HCT116 (cell line): ENCODE measurements around the gene ZFYVE27. TPM values are rescaled to one million over a fixed set of nuclear protein-coding genes. Genes with fewer than 3 reads are reported as not detected.

Source experiments
- ATAC-seq: fragments of 200-7000 bp; cut with Tn5 transposase; 2 replicates; pipeline ENCODE4 v1.9.1; 2020; ENCODE audit warnings: mild to moderate bottlenecking, moderate library complexity
- BruUV-seq: library from RNA; stranded (reverse); fragments of 400-500 nt; replicated peaks from 2 replicates; lab custom pipeline; 2021; lab: Mats Ljungman, UMichigan
- CTCF ChIA-PET: fragments of 300-600 bp; sonication (Branson Sonifier 250); formaldehyde crosslinking; loops from one replicate; lab custom pipeline; 2021; ENCODE audit warnings: antibody characterized with exemption; lab: Charles Lee
- POLR2A ChIA-PET: fragments of 300-600, 350-600 bp; sonication (Branson Sonifier 250); formaldehyde crosslinking; loops from one replicate; lab custom pipeline; 2021; ENCODE audit warnings: antibody characterized with exemption; lab: Charles Lee
- RAD21 ChIA-PET, 2 experiments: fragments of 300-600 bp; sonication (Branson Sonifier 250); formaldehyde crosslinking; loops; one replicate each; lab custom pipeline; 2023; ENCODE audit warnings: low total read pairs in 2 of 2; ENCODE audit not compliant: uncharacterized antibody in 2 of 2, unreplicated experiment in 2 of 2, low non-redundant PET in 1 of 2; lab: Charles Lee
- DNase-seq: peaks from one replicate; pipeline ENCODE4 v3.0.0-alpha.2; 2010; ENCODE audit warnings: low read depth, low spot score
- H2AFZ ChIP-seq: fragments of 200-600 bp; shearing (Covaris generic), sonication (generic); 2 replicates; pipeline ENCODE4 v1.6.1; 2017; ENCODE audit warnings: low read depth, mixed run types, mixed read lengths, antibody characterized with exemption, low read length; ENCODE audit not compliant: poor library complexity, severe bottlenecking
- H3K27ac ChIP-seq: 2 replicates; pipeline ENCODE4 v1.5.1; 2012; ENCODE audit warnings: low read depth, low read length
- H3K27me3 ChIP-seq: fragments of 200-600 bp; sonication (generic); 2 replicates; pipeline ENCODE4 v1.6.1; 2016; ENCODE audit warnings: mixed run types, low read length, mixed read lengths; ENCODE audit not compliant: insufficient read depth
- H3K36me3 ChIP-seq, 2 experiments: fragments of 200-500 bp in 1 of 2; fragments of 200-600 bp in 1 of 2; sonication (Bioruptor generic) in 1 of 2; sonication (generic) in 1 of 2; 2 replicates each; pipeline versions ENCODE4 v1.5.1 to v1.6.1; 2014 to 2016; ENCODE audit warnings: low read length in 2 of 2, inconsistent platforms in 1 of 2, mixed read lengths in 1 of 2, mixed run types in 1 of 2; ENCODE audit not compliant: insufficient read depth in 2 of 2, control insufficient read depth in 1 of 2
- H3K4me1 ChIP-seq, 2 experiments: fragments of 200-600 bp in 1 of 2; sonication (generic) in 1 of 2; 2 replicates each; pipeline versions ENCODE4 v1.5.1 to v1.6.1; 2012 to 2017; ENCODE audit warnings: low read length in 2 of 2, inconsistent platforms in 1 of 2, mild to moderate bottlenecking in 1 of 2, mixed read lengths in 1 of 2, mixed run types in 1 of 2, moderate library complexity in 1 of 2; ENCODE audit not compliant: insufficient read depth in 2 of 2, control insufficient read depth in 1 of 2
- H3K4me2 ChIP-seq: fragments of 200-600 bp; sonication (generic); 2 replicates; pipeline ENCODE4 v1.6.1; 2017; ENCODE audit warnings: mixed run types, low read length, mixed read lengths
- H3K4me3 ChIP-seq, 2 experiments: fragments of 200-600 bp in 1 of 2; sonication (generic) in 1 of 2; replicated peaks in 1 of 2; 2 replicates each; pipeline ENCODE4 v1.5.1; 2011 to 2016; ENCODE audit warnings: low read length in 2 of 2, control low read depth in 1 of 2, low read depth in 1 of 2, mild to moderate bottlenecking in 1 of 2, mixed read lengths in 1 of 2, mixed run types in 1 of 2
- H3K79me2 ChIP-seq: fragments of 200-600 bp; sonication (generic); 2 replicates; pipeline ENCODE4 v1.6.1; 2017; ENCODE audit warnings: mild to moderate bottlenecking, mixed run types, low read length, moderate library complexity, mixed read lengths; ENCODE audit not compliant: insufficient read depth
- H3K9ac ChIP-seq: fragments of 200-600 bp; sonication (generic); 2 replicates; pipeline ENCODE4 v1.6.1; 2016; ENCODE audit warnings: low read length, mixed read lengths
- H3K9me2 ChIP-seq: fragments of 200-600 bp; sonication (generic), shearing (Covaris generic); 2 replicates; pipeline ENCODE4 v1.6.1; 2017; ENCODE audit warnings: mixed run types, mild to moderate bottlenecking, moderate library complexity; ENCODE audit not compliant: insufficient read depth
- H3K9me3 ChIP-seq, 2 experiments: fragments of 200-500 bp in 1 of 2; fragments of 200-600 bp in 1 of 2; sonication (Bioruptor generic) in 1 of 2; sonication (generic) in 1 of 2; 2 replicates each; pipeline ENCODE4 v1.6.1; 2014 to 2017; ENCODE audit warnings: low read length in 2 of 2, mixed read lengths in 2 of 2, inconsistent platforms in 1 of 2, low read depth in 1 of 2, mild to moderate bottlenecking in 1 of 2, mixed run types in 1 of 2, moderate library complexity in 1 of 2; ENCODE audit not compliant: control insufficient read depth in 1 of 2, insufficient read depth in 1 of 2
- H4K20me1 ChIP-seq: fragments of 200-600 bp; sonication (generic), shearing (Covaris generic); 2 replicates; pipeline ENCODE4 v1.6.1; 2017; ENCODE audit warnings: mixed run types, mild to moderate bottlenecking, moderate library complexity; ENCODE audit not compliant: insufficient read depth
- ATF3 ChIP-seq: IDR thresholded peaks from 2 replicates; pipeline ENCODE4 v1.6.1; 2012
- CBX3 ChIP-seq: IDR thresholded peaks from 2 replicates; pipeline ENCODE4 v1.6.1; 2012; ENCODE audit warnings: low read depth
- CTCF ChIP-seq, 3 experiments: fragments of 200-600 bp in 1 of 3; sonication (generic) in 1 of 3; IDR thresholded peaks in 2 of 3; conservative IDR thresholded peaks in 1 of 3; 2 replicates each; pipeline ENCODE4 v1.5.1; 2012 to 2017; ENCODE audit warnings: low read depth in 2 of 3, low read length in 2 of 3, antibody characterized with exemption in 1 of 3, borderline replicate concordance in 1 of 3, control low read depth in 1 of 3, mild to moderate bottlenecking in 1 of 3, mixed read lengths in 1 of 3, mixed run types in 1 of 3, moderate library complexity in 1 of 3; ENCODE audit not compliant: insufficient read depth in 1 of 3
- EGR1 ChIP-seq: IDR thresholded peaks from 2 replicates; pipeline ENCODE4 v1.6.1; 2012; ENCODE audit warnings: low read depth
- ELF1 ChIP-seq: IDR thresholded peaks from 2 replicates; pipeline ENCODE4 v1.6.1; 2012; ENCODE audit warnings: low read depth, borderline replicate concordance
- EZH2 ChIP-seq: fragments of 200-600 bp; sonication (generic); IDR thresholded peaks from 2 replicates; pipeline ENCODE4 v1.6.1; 2017; ENCODE audit warnings: antibody characterized with exemption, mixed run types
- EZH2phosphoT487 ChIP-seq: fragments of 200-600 bp; IDR thresholded peaks from 2 replicates; pipeline ENCODE4 v1.6.1; 2018; ENCODE audit warnings: antibody characterized with exemption, borderline replicate concordance
- FOSL1 ChIP-seq: IDR thresholded peaks from 2 replicates; pipeline ENCODE4 v1.6.1; 2012; ENCODE audit warnings: low read depth
- JUND ChIP-seq: IDR thresholded peaks from 2 replicates; pipeline ENCODE4 v1.6.1; 2012
- POLR2A ChIP-seq: IDR thresholded peaks from 2 replicates; pipeline ENCODE4 v1.7.0; 2011; ENCODE audit warnings: borderline replicate concordance; ENCODE audit not compliant: insufficient read depth, insufficient read length; ENCODE audit errors: extremely low read depth
- POLR2AphosphoS5 ChIP-seq: IDR thresholded peaks from 2 replicates; pipeline ENCODE4 v1.6.1; 2011; ENCODE audit warnings: mild to moderate bottlenecking, low read depth, low read length, moderate library complexity
- RAD21 ChIP-seq: IDR thresholded peaks from 2 replicates; pipeline ENCODE4 v1.6.1; 2012; ENCODE audit warnings: low read depth, mild to moderate bottlenecking
- SP1 ChIP-seq: IDR thresholded peaks from 2 replicates; pipeline ENCODE4 v1.6.1; 2012; ENCODE audit warnings: low read depth
- SRF ChIP-seq: IDR thresholded peaks from 2 replicates; pipeline ENCODE4 v1.6.1; 2012; ENCODE audit warnings: low read depth
- TCF7L2 ChIP-seq: IDR thresholded peaks from 2 replicates; pipeline ENCODE4 v1.7.0; 2011; ENCODE audit warnings: borderline replicate concordance, inconsistent platforms; ENCODE audit not compliant: insufficient read depth, insufficient read length; ENCODE audit errors: extremely low read depth
- YY1 ChIP-seq: IDR thresholded peaks from 2 replicates; pipeline ENCODE4 v1.6.1; 2011; ENCODE audit warnings: low read length, low read depth, moderate library complexity, mild to moderate bottlenecking; ENCODE audit not compliant: insufficient replicate concordance; ENCODE audit errors: extremely low read depth
- ZFX ChIP-seq: fragments of 450-650 bp; IDR thresholded peaks from 2 replicates; pipeline ENCODE4 v1.6.1; 2017
- ZNF274 ChIP-seq: fragments of 200-500 bp; sonication (Bioruptor generic); IDR thresholded peaks from 2 replicates; pipeline ENCODE4 v1.6.1; 2014; ENCODE audit warnings: mild to moderate bottlenecking, low read depth, low read length, inconsistent platforms
- intact Hi-C: fragments of 100-400 bp; cut with micrococcal nuclease; formaldehyde crosslinking; loops from 2 replicates; pipeline ENCODE4 v1.10.0; 2022
- total RNA-seq: library from RNA; stranded (reverse); gene quantifications from one replicate; pipeline ENCODE4 v1.2.1, GENCODE V29; 2021; ENCODE audit not compliant: unreplicated experiment
- TF ChIP-seq, protein P1 (sequence below): IDR thresholded peaks from 2 replicates; pipeline ENCODE4 v1.6.1; 2011; ENCODE audit warnings: mild to moderate bottlenecking, low read length, moderate library complexity; ENCODE audit not compliant: insufficient replicate concordance; ENCODE audit errors: extremely low read depth

The ZFYVE27 gene
- total RNA-seq, 1 experiment from 2014 or later, result 28.4 TPM

GRCh38 chr10:97784200-97784810 lies 47.4 kb downstream of the ZFYVE27 start:
- ChIA-PET CTCF (no interaction called here), POLR2A (no interaction called here), RAD21 (no interaction called here)
- H3K79me2 ChIP-seq, result no peaks in the 10 kb centered on the region
- DNase-seq, result no peak
- no peaks in the 10 kb centered on the region for H3K27me3 ChIP-seq
- H4K20me1 ChIP-seq, result no peaks in the 10 kb centered on the region
- H3K9me2 ChIP-seq, result no peaks in the 10 kb centered on the region
- no peaks in the 10 kb centered on the region for H3K9me3 ChIP-seq
- H3K27ac ChIP-seq, result no peak overlapping the region
- H3K4me1 ChIP-seq, result no peaks in the 10 kb centered on the region
- TF ChIP-seq CTCF (IDR thresholded peaks at IDR 0.05 in 2 of 3, conservative IDR thresholded peaks at IDR 0.05 in 1 of 3; ENCODE audit: borderline replicate concordance in 1 of 3, insufficient read depth in 1 of 3, low read depth in 2 of 3, low read length in 2 of 3) (no peak), POLR2A (no peak), ZFX (no peak), EGR1 (no peak), FOSL1 (no peak), EZH2phosphoT487 (no peak), YY1 (no peak), POLR2AphosphoS5 (no peak), RAD21 (no peak), EZH2 (no peak), SP1 (no peak), ATF3 (no peak), TCF7L2 (no peak), SRF (no peak), ELF1 (no peak), CBX3 (no peak), JUND (no peak), ZNF274 (no peak)
- TF ChIP-seq, protein P1, sequence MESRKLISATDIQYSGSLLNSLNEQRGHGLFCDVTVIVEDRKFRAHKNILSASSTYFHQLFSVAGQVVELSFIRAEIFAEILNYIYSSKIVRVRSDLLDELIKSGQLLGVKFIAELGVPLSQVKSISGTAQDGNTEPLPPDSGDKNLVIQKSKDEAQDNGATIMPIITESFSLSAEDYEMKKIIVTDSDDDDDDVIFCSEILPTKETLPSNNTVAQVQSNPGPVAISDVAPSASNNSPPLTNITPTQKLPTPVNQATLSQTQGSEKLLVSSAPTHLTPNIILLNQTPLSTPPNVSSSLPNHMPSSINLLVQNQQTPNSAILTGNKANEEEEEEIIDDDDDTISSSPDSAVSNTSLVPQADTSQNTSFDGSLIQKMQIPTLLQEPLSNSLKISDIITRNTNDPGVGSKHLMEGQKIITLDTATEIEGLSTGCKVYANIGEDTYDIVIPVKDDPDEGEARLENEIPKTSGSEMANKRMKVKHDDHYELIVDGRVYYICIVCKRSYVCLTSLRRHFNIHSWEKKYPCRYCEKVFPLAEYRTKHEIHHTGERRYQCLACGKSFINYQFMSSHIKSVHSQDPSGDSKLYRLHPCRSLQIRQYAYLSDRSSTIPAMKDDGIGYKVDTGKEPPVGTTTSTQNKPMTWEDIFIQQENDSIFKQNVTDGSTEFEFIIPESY, result no peak
- intact Hi-C loops, result no loop called here
- no peak overlapping the region for H3K9ac ChIP-seq
- H2AFZ ChIP-seq, result no peak overlapping the region
- H3K4me2 ChIP-seq, result no peak overlapping the region
- no peaks in the 10 kb centered on the region for H3K36me3 ChIP-seq
- ATAC-seq, result no peak
- no TSS peak for BruUV-seq
- no peak overlapping the region for H3K4me3 ChIP-seq
